Measurements from ENCODE around the gene SLC7A14.

The SLC7A14 gene

GRCh38 chr3:170420307-170420821 lies 165.5 kb downstream of the SLC7A14 start:
- no peak for TF ChIP-seq CTCF (IDR thresholded peaks at IDR 0.05; ENCODE audit: poor library complexity, severe bottlenecking)
- Histone ChIP-seq H3K36me3 (ENCODE audit: low read depth) (no peaks in the 10 kb centered on the region), H3K4me1 (ENCODE audit: insufficient read depth, poor library complexity, severe bottlenecking) (no peaks in the 10 kb centered on the region), H3K27ac (ENCODE audit: poor library complexity, severe bottlenecking) (no peak overlapping the region), H3K4me3 (ENCODE audit: severe bottlenecking) (no peak overlapping the region), H3K9me3 (ENCODE audit: severe bottlenecking) (no peaks in the 10 kb centered on the region), H3K27me3 (ENCODE audit: insufficient read depth, poor library complexity, severe bottlenecking) (peaks cover 8% of the 10 kb centered on the region)
- no peak for ATAC-seq (ENCODE audit: low read depth)
- no peak for DNase-seq (ENCODE audit: low spot score)

GRCh38 chr3:170419557-170420087 lies 166.3 kb downstream of the SLC7A14 start:
- no peak for DNase-seq (ENCODE audit: low spot score)
- TF ChIP-seq CTCF (IDR thresholded peaks at IDR 0.05; ENCODE audit: poor library complexity, severe bottlenecking): no peak
- Histone ChIP-seq H3K27me3 (ENCODE audit: insufficient read depth, poor library complexity, severe bottlenecking) (peaks cover 8% of the 10 kb centered on the region), H3K27ac (ENCODE audit: poor library complexity, severe bottlenecking) (no peak overlapping the region), H3K4me1 (ENCODE audit: insufficient read depth, poor library complexity, severe bottlenecking) (no peaks in the 10 kb centered on the region), H3K9me3 (ENCODE audit: severe bottlenecking) (no peaks in the 10 kb centered on the region), H3K36me3 (ENCODE audit: low read depth) (no peaks in the 10 kb centered on the region), H3K4me3 (ENCODE audit: severe bottlenecking) (no peak overlapping the region)
- peak; percentile 10; the same call in 2 of the 3 replicates for ATAC-seq (ENCODE audit: low read depth)

- TF ChIP-seq CTCF (IDR thresholded peaks at IDR 0.05; ENCODE audit: poor library complexity, severe bottlenecking): no peak
- H3K36me3 ChIP-seq (ENCODE audit: low read depth): no peaks in the 10 kb centered on the region
- peaks cover 8% of the 10 kb centered on the region for H3K27me3 ChIP-seq (ENCODE audit: insufficient read depth, poor library complexity, severe bottlenecking)
- DNase-seq (ENCODE audit: low spot score) (no peak), ATAC-seq (ENCODE audit: low read depth) (peak; percentile 58)
- no peaks in the 10 kb centered on the region for H3K9me3 ChIP-seq (ENCODE audit: severe bottlenecking)
- no peaks in the 10 kb centered on the region for H3K4me1 ChIP-seq (ENCODE audit: insufficient read depth, poor library complexity, severe bottlenecking)
- H3K27ac ChIP-seq (ENCODE audit: poor library complexity, severe bottlenecking): no peak within 1 kb of the TSS
- peak within 1 kb of the TSS; percentile 22 for H3K4me3 ChIP-seq (ENCODE audit: severe bottlenecking)
Measured at GRCh38 chr3:170418422-170419398, 167.2 kb downstream of the SLC7A14 start, which contains the start of gene CLDN11. Gene CLDN11, plus strand, starts transcription at chr3:170418868. Its CDS starts 199 bp downstream, at chr3:170419067.

GRCh38 chr3:170417090-170417489 lies 168.8 kb downstream of the SLC7A14 start:
- peaks cover 8% of the 10 kb centered on the region for H3K27me3 ChIP-seq (ENCODE audit: insufficient read depth, poor library complexity, severe bottlenecking)
- H3K27ac ChIP-seq (ENCODE audit: poor library complexity, severe bottlenecking): no peak overlapping the region
- H3K36me3 ChIP-seq (ENCODE audit: low read depth): no peaks in the 10 kb centered on the region
- DNase-seq (ENCODE audit: low spot score): no peak
- no peak overlapping the region for H3K4me3 ChIP-seq (ENCODE audit: severe bottlenecking)
- no peak for TF ChIP-seq CTCF (IDR thresholded peaks at IDR 0.05; ENCODE audit: poor library complexity, severe bottlenecking)
- no peaks in the 10 kb centered on the region for H3K9me3 ChIP-seq (ENCODE audit: severe bottlenecking)
- H3K4me1 ChIP-seq (ENCODE audit: insufficient read depth, poor library complexity, severe bottlenecking): no peaks in the 10 kb centered on the region
- no peak for ATAC-seq (ENCODE audit: low read depth)

Measured in RWPE2 (cell line).